ENCODE measurements around the gene AKAP6. TPM values are rescaled to one million over a fixed set of nuclear protein-coding genes. Genes with fewer than 3 reads are reported as not detected.

AKAP6 gene
- total RNA-seq, 1 experiment from 2014 or later, result 1.1 TPM

DNA sequence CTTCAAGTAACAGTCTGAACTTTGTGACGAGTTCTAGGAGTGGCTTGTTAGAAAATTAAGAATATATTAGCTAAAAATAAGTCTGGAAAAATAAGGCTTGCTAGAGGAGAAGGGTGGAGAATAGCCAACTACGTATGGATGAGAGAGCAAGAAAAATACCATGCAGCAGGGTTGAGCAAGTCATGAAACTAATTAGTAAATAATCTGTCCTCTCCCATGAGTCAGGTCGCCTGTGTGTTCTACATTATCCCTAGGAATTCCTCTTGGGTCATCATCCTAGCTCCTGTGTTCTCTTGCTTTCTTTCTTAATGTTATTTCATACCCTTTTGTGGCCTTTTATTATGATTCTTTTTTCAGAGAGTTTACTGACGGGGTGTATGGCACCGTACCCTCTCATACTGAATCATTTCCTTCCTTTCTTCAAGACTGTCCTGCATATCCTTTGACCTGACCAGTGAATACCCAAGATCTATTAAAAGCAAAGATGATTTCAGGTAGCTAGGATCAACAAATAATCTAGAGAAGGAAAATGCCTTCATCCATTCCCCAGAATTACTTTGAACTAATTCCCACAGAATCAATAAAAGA, 432.4 kb downstream of the AKAP6 start:
- no peaks in the 10 kb centered on the region for H3K4me1 Mint-ChIP-seq

More for the DNA sequence above, 432.4 kb downstream of the AKAP6 start:
- no peaks in the 10 kb centered on the region for H3K27me3 Mint-ChIP-seq (ENCODE audit: low read depth)
- no peak overlapping the region for H4K5ac ChIP-seq (ENCODE audit: insufficient read length, low read depth, low read length)
- no peaks in the 10 kb centered on the region for H4K20me1 ChIP-seq (ENCODE audit: control insufficient read depth, insufficient read depth, insufficient read length)
- no peak overlapping the region for H3K4me3 Mint-ChIP-seq
- H3K9me3 ChIP-seq (ENCODE audit: control insufficient read depth, low read depth, low read length), result no peaks in the 10 kb centered on the region
- H3K27ac Mint-ChIP-seq, result no peak overlapping the region
- H3K36me3 Mint-ChIP-seq (ENCODE audit: insufficient read depth in 1 of 3, low read depth in 3 of 3), result no peaks in the 10 kb centered on the region
- H4K91ac ChIP-seq (ENCODE audit: insufficient read length, low read depth, low read length), result no peak overlapping the region
- H3K4me2 ChIP-seq (ENCODE audit: insufficient read depth, insufficient read length, low read length), result no peak overlapping the region
- H2AK5ac ChIP-seq (ENCODE audit: insufficient read length, low read length), result no peak overlapping the region
- H3K79me1 ChIP-seq (ENCODE audit: insufficient read depth, low read depth, low read length, poor library complexity, severe bottlenecking), result no peaks in the 10 kb centered on the region
- no peak overlapping the region for H3K23ac ChIP-seq (ENCODE audit: insufficient read length, low read depth, low read length)
- TF ChIP-seq, protein P1, sequence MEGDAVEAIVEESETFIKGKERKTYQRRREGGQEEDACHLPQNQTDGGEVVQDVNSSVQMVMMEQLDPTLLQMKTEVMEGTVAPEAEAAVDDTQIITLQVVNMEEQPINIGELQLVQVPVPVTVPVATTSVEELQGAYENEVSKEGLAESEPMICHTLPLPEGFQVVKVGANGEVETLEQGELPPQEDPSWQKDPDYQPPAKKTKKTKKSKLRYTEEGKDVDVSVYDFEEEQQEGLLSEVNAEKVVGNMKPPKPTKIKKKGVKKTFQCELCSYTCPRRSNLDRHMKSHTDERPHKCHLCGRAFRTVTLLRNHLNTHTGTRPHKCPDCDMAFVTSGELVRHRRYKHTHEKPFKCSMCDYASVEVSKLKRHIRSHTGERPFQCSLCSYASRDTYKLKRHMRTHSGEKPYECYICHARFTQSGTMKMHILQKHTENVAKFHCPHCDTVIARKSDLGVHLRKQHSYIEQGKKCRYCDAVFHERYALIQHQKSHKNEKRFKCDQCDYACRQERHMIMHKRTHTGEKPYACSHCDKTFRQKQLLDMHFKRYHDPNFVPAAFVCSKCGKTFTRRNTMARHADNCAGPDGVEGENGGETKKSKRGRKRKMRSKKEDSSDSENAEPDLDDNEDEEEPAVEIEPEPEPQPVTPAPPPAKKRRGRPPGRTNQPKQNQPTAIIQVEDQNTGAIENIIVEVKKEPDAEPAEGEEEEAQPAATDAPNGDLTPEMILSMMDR (conservative IDR thresholded peaks at IDR 0.05), result no peak
- H3T11ph ChIP-seq (ENCODE audit: low read length), result no peak overlapping the region
- no peaks in the 10 kb centered on the region for H3K27me3 ChIP-seq (ENCODE audit: insufficient read depth, low read length)
- H3K27ac ChIP-seq (ENCODE audit: insufficient read length, low read depth, low read length), result no peak overlapping the region
- no peak overlapping the region for H2BK120ac ChIP-seq (ENCODE audit: low read depth, low read length, poor library complexity, severe bottlenecking)
- no peak overlapping the region for H3K14ac ChIP-seq (ENCODE audit: insufficient read depth, low read length)
- no peak overlapping the region for H3K9ac ChIP-seq (ENCODE audit: extremely low read depth, insufficient read length, low read length)
- H3K23me2 ChIP-seq (ENCODE audit: insufficient read length, low read depth, low read length, poor library complexity, severe bottlenecking), result no peaks in the 10 kb centered on the region
- no peaks in the 10 kb centered on the region; a peak in 1 of 5 replicates for H3K9me3 Mint-ChIP-seq
- H2BK12ac ChIP-seq (ENCODE audit: insufficient read length, low read depth, low read length), result no peak overlapping the region
- no CpG with 5 or more reads among the region's 5 CpGs for WGBS (ENCODE audit: extremely low coverage, insufficient read length, low lambda C conversion rate)
- DNase-seq, result no peak
- no peak overlapping the region for H3K18ac ChIP-seq (ENCODE audit: insufficient read length, low read depth, low read length)
- no peaks in the 10 kb centered on the region for H3K4me1 ChIP-seq (ENCODE audit: insufficient read depth, low read length)
- H2BK5ac ChIP-seq (ENCODE audit: insufficient read length, low read length), result no peak overlapping the region
- H3K4ac ChIP-seq (ENCODE audit: low read depth, low read length), result no peak overlapping the region
- H3K56ac ChIP-seq (ENCODE audit: insufficient read length, low read depth, low read length), result no peak overlapping the region
- H2BK20ac ChIP-seq (ENCODE audit: low read depth, low read length, poor library complexity, severe bottlenecking), result no peak overlapping the region
- no peak overlapping the region for H4K8ac ChIP-seq (replicated peaks; ENCODE audit: insufficient read length, low read depth, low read length)
- H2BK15ac ChIP-seq (ENCODE audit: low read depth, low read length), result no peak overlapping the region
- no peaks in the 10 kb centered on the region for H3K79me2 ChIP-seq (ENCODE audit: insufficient read depth, low read length)
- H2AFZ ChIP-seq (ENCODE audit: low read length), result no peak overlapping the region

All from H9 (cell line).